Measurements from ENCODE around the gene ZNF8. TPM values are rescaled to one million over a fixed set of nuclear protein-coding genes. Genes with fewer than 3 reads are reported as not detected.
"Not testable (repeated sequence)": the region's sequence is repeated elsewhere in the genome, so short reads cannot be mapped to it uniquely, and the experiment has no call there.

Gene ZNF8
- total RNA-seq, 1 experiment from 2014 or later, result 9.0 TPM

- no peak for DNase-seq (ENCODE audit: low spot score)
Observed at GRCh38 chr19:58296104-58296503, 17.3 kb downstream of the ZNF8 start.

DNA sequence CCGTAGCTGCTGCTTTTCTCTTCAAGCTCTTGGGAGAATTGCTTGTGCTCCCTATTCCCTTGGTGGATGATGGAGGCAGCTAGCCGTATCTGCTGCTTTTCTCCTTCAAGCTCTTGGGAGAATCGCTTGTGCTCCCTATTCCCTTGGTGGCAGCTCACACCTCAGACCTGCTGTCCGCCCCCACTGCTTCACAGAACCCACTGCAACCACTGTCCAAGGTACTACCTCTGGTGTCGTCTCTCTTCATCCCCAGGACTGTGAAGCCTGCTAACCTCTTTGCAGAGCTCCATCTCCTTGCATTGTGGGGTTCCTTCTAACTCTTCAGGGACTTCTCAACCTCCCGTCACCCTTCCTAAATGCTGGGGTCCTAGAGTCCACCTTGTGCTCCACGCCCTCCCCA, 21.9 kb downstream of the ZNF8 start:
- no peak for DNase-seq (ENCODE audit: low spot score)

DNA sequence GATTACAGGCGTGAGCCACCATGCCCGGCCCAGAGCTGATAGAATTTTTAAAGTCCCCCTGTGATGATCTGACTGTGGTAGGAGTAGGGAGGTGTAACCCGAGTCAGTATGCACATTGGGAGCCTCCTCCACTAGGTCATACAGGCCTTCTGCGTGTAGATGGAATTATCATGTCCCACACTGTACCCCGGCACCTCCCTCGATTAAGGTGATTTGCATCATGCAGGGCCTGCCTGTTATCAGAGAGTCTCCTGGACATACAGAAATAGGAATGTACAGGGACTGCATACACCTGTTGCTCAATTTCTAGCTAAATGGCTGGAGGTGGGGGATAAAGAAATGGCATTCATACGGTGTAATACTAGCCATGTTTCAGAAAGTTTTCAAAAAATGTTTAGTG, 25.5 kb downstream of the ZNF8 start:
- no peak for DNase-seq (ENCODE audit: low spot score)

DNA sequence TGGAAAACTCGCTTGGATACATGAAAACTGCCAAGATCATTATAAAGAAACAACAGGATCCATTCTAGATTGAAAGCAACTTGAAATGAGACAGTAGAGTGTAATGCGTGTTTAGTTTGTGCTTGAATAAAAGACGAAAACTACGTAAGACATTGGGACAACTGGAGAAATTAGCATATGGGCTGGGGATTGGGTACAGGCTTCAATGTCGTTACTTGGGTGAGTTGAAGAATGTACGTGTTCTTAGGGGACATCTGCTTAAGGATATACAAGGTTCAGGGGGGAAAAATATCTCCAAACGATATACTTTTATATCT, 26.0 kb downstream of the ZNF8 start:
- DNase-seq (ENCODE audit: low spot score), result no peak

- peak; percentile 97 for DNase-seq (ENCODE audit: low spot score)
Observed at GRCh38 chr19:58305065-58305931, 26.5 kb downstream of the ZNF8 start, which contains the start of gene ERVK3-1. Gene ERVK3-1, plus strand, starts transcription at chr19:58305377. Its CDS starts 6,792 bp downstream, at chr19:58312169.

GRCh38 chr19:58305932-58306323, 27.2 kb downstream of the ZNF8 start:
- no peak for DNase-seq (ENCODE audit: low spot score)

DNA sequence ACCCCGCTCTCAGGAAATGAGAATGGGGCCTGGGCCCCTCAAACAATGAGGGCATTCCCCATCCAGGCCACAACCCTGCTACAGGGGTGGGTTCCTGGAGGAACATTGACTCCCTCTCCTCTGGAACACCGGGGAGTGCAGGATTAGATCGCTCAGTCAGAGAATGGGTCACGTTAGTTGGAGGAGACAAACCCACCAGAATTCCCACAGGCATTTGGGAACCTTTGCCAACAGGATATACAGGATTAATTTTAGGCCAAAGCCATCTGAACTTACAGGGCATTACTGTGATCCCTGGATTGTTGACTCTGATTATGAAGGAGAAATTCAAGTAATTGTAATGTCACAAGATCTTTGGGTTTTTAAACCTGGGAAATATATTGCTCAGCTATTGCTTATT, 29.0 kb downstream of the ZNF8 start:
- no peak for DNase-seq (ENCODE audit: low spot score)

DNA sequence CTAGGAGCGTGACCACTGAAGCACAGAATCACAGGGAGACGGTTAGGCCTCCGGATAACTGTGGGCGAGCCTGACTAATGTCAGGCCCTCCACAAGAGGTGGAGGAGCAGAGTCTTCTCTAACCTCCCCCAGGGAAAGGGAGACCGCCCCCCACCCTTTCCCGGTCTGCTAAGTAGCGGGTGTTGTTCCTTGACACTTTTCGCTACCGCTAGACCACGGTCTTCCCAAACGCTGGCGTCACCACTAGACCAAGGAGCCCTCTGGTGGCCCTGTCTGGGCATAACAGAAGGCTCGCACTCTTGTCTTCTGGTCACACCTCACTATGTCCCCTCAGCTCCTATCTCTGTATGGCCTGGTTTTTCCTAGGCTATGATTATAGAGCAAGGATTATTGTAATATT, 31.9 kb downstream of the ZNF8 start:
- not testable (repeated sequence) for DNase-seq (ENCODE audit: low spot score)

DNA sequence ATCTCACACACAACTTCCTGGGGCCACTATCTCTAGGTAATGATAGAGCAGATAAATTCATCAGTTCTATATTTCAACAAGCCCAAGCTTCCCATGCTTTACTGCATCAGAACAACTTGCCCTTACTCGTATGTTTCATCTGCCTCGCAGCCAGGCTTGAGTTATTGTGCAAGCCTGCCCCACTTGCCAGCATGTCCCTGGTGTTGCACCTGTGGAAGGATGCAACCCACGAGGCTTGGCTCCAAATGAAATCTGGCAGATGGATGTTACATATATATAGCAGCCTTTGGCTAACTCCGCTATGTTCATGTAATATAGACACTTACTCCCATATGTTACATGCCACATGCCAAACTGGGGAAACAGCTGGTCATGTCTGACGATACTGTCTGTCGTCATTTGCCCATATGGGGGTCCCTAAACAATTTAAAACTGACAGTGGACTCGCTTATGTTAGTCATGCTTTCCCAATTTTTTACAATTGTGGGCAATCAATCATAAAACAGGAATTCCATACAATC, 32.6 kb downstream of the ZNF8 start:
- DNase-seq (ENCODE audit: low spot score), result no peak

GRCh38 chr19:58315580-58315979, 36.8 kb downstream of the ZNF8 start:
- no peak for DNase-seq (ENCODE audit: low spot score)

- peak; percentile 66 for DNase-seq (ENCODE audit: low spot score)
Observed at GRCh38 chr19:58317476-58318072, 38.8 kb downstream of the ZNF8 start.

DNA sequence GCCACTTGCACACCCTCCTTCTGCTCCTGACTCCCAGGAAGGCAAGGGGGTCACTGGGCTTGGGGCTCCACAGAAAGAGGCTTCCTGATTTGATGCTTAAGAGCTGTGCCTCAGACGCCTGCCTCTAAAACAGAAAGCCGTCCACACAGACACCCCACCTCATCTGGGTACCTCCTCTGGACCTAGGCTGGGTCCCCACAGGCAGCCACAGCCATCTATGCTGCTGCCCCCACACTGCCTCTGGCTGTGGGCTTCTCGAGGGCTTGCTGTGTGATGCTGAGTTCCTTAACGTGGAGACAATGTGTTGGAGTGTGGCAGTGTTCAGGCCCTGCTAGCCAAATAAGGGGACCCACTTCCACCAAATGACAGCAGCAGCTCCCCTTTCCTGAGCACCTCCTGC, 39.5 kb downstream of the ZNF8 start:
- no peak for DNase-seq (ENCODE audit: low spot score)

DNA sequence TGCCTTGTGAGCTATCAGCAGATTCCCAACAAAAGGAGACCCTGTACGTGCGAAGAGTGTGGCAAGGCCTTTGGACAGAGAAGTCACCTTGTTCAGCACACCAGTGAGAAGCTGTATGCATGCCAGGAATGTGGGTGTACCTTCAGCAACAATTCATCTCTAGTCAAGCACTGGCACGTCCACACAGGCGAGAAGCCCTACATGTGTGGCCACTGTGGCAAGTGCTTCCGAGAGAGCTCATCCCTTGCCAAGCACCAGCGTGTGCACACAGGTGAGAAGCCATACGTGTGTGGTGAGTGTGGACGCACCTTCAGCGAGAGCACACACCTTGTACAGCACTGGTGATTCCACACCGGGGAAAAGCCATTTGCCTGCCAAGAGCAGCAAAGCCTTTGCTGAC, 40.5 kb downstream of the ZNF8 start:
- DNase-seq (ENCODE audit: low spot score), result no peak

DNA sequence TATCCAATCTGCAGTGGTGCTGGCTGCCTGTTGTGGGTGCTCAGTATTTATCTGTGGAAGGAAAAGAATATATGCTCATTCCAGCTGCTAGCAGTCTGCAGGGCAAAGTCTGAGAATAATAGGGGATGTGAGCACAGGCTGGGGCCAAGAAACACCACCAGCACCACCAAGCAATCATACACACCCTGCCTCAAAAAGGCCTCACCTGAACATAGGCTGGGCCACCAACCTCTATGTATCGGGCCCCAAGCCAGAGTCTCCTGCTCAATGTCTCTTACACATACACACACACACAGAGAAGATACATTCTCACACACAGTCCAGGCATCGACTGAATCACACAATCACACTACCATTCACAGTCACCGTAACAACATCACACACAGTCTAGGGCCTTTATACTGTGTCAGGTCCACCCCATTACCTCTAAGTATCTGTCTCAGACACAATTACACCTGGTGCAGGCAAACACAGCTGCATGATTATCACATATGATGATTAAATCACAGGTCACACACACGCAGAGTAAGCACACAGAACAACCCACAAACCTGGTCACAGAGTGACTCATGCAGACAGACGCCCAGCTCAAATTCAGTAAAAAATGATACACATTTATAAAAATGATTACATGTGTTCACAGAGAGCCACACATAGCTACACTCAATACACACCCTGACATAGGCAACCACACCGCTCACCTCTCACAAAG, 46.7 kb downstream of the ZNF8 start:
- DNase-seq (ENCODE audit: low spot score), result no peak

DNA sequence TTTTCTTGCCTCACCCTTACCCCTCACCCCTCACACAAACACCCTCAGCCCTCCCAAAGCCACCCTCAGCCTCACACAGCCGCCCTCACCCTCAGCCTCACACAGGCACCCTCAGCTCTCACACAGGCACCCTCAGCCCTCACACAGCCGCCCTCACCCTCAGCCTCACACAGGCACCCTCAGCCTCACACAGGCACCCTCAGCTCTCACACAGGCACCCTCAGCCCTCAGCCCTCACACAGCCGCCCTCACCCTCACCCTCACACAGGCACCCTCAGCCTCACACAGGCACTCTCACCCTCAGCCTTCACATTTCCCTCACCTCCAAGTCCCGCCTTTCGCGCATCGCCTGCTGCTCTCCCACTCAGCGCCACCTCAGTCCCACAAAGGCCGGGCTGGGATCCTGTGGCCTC, 47.8 kb downstream of the ZNF8 start:
- DNase-seq (ENCODE audit: low spot score), result no peak

DNA sequence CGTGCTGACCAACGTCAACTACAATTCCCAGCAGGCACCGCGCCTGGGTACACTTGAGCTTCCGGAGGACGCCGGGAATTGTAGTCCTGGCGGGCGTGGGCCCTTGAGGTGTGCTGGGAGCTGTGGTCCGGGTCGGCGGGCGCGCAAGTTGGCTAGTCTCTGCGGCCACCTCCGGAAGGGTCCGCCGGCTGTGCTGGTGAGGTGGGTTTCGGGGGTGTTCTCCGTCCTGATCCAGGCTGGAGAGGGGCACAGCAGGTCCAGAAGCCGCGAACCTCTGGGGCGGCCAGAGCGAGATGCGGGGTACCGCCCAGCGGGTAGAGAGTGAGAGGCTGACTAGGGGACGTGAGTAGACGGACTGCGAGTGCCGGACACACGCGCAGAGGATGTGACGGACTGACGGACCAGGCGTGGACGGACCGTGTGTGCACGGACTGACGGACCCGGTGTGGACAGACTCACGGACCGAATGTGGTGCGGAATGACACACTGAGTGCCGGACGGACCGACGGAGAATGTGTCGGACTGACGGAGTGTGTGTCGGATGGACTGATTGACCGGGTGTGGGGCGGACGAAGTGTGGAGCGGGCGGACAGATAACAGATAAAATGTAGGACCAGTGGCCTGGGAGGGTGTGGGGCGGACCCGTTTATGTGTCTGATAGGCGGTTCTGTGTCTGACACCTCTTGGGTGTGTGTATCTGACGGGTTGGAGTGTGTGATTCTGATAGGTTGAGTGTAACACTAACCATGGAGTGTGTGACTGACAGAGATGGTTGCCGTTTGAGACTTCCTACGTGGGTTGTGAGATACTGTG, 48.4 kb downstream of the ZNF8 start, which contains the start of gene ZSCAN22:
Gene ZSCAN22, plus strand, starts transcription at position 81 of the 813 bp plus-strand sequence. CDS start 7,809 bp downstream, outside the sequence.
- peak; percentile 97 for DNase-seq (ENCODE audit: low spot score)

DNA sequence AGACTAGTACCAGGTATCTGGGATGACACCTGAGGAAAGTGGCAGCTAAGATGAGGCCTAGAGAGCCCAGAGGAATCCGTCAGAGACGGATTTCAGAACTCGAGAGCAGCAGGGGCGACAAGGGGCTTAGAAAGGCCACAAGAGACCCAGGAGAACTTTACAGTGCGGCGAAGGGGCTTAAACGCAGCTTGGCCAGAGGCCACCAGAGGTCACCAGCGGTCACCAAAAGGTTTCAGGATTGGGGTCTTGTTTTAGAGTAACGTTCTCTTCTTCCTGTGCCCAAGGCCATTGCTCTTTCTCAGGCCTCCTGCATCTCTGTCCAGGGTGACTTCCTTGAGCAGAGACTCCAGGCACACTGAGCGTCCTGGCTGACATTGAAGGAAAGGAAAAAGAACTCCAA, 50.2 kb downstream of the ZNF8 start:
- DNase-seq (ENCODE audit: low spot score), result no peak

GRCh38 chr19:58330458-58330857, 51.7 kb downstream of the ZNF8 start:
- peak; percentile 88 for DNase-seq (ENCODE audit: low spot score)

GRCh38 chr19:58332697-58333096, 53.9 kb downstream of the ZNF8 start:
- no peak for DNase-seq (ENCODE audit: low spot score)

DNA sequence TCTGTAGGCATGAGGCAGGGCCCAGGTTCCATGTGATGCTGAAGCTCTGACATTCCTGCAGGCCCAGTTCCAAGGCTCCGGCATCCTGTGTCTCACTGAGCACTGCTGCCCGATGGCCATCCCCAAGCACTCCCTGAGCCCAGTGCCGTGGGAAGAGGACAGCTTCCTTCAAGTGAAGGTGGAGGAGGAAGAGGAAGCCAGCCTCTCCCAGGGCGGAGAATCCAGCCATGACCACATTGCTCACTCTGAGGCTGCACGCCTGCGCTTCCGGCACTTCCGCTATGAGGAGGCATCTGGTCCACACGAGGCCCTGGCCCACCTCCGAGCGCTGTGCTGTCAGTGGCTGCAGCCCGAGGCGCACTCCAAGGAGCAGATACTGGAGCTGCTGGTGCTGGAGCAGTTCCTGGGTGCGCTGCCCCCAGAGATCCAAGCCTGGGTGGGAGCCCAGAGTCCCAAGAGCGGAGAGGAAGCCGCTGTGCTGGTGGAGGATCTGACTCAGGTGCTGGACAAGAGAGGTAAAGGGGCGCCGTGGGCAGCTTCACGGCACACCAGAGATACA, 56.0 kb downstream of the ZNF8 start:
- DNase-seq (ENCODE audit: low spot score), result no peak

DNA sequence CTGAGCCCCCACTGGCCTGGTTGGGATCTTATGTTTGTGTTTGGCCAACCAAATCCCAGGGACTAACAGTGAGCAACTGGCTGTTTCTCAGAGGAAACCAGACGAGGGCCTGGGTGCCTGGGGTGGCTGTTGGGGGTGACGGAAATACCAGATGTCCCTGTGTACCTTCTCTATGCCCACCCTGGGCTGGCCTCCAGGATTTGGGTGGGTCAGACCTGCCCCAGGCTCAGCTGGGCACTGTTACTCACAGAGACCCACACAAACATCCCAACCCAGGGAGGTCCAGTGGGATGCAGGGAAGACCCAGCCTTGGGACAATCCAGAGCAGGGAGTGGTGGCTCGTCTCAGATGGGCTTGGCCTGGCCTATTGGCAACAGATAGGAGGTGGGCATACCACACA, 56.9 kb downstream of the ZNF8 start:
- no peak for DNase-seq (ENCODE audit: low spot score)
